ENCODE measurements around the gene CKMT2. TPM values are rescaled to one million over a fixed set of nuclear protein-coding genes. Genes with fewer than 3 reads are reported as not detected.

Gene CKMT2
- total and polyA plus RNA-seq, 2 donors: 0.33 to 1.7 TPM

GRCh38 chr5:81194633-81195334 lies 38.3 kb upstream of the CKMT2 start:
- Histone ChIP-seq H3K36me3 (ENCODE audit: control insufficient read depth in 2 of 2, insufficient read depth in 2 of 2, low read length in 1 of 2) (no peaks in the 10 kb centered on the region), H3K9me3 (ENCODE audit: control insufficient read depth in 2 of 2, insufficient read depth in 1 of 2, low read length in 1 of 2) (no peaks in the 10 kb centered on the region), H3K4me1 (ENCODE audit: control insufficient read depth in 2 of 2, insufficient read depth in 2 of 2, low read length in 2 of 2) (peaks cover 0 to 4% of the 10 kb centered on the region in 2 donors), H3K27ac (ENCODE audit: low read depth in 1 of 2, low read length in 1 of 2) (no peak overlapping the region), H3K27me3 (ENCODE audit: control insufficient read depth in 2 of 2, insufficient read depth in 1 of 2, low read length in 1 of 2) (peaks cover 0 to 5% of the 10 kb centered on the region in 2 donors), H3K4me3 (ENCODE audit: low read length in 2 of 2) (no peak overlapping the region)
- 31% methylated on average over 31 of the region's 31 CpGs for WGBS
- DNase-seq (ENCODE audit: low read depth in 6 of 9, low spot score in 9 of 9): peak; percentile 34 to 86 (median 63)

GRCh38 chr5:81195335-81195929 lies 37.7 kb upstream of the CKMT2 start:
- DNase-seq (ENCODE audit: low read depth in 6 of 9, low spot score in 9 of 9): no peak
- 81% methylated on average over 5 of the region's 5 CpGs for WGBS
- no peak overlapping the region for H3K27ac ChIP-seq (ENCODE audit: low read depth in 1 of 2, low read length in 1 of 2)
- no peaks in the 10 kb centered on the region for H3K36me3 ChIP-seq (ENCODE audit: control insufficient read depth in 2 of 2, insufficient read depth in 2 of 2, low read length in 1 of 2)
- H3K4me3 ChIP-seq (ENCODE audit: low read length in 2 of 2): no peak overlapping the region
- H3K9me3 ChIP-seq (ENCODE audit: control insufficient read depth in 2 of 2, insufficient read depth in 1 of 2, low read length in 1 of 2): no peaks in the 10 kb centered on the region
- H3K27me3 ChIP-seq (ENCODE audit: control insufficient read depth in 2 of 2, insufficient read depth in 1 of 2, low read length in 1 of 2): peaks cover 0 to 5% of the 10 kb centered on the region in 2 donors
- peaks cover 0 to 4% of the 10 kb centered on the region in 2 donors for H3K4me1 ChIP-seq (ENCODE audit: control insufficient read depth in 2 of 2, insufficient read depth in 2 of 2, low read length in 2 of 2)

- no peak for DNase-seq (ENCODE audit: low read depth in 6 of 9, low spot score in 9 of 9)
- Histone ChIP-seq H3K9me3 (ENCODE audit: control insufficient read depth in 2 of 2, insufficient read depth in 1 of 2, low read length in 1 of 2) (no peaks in the 10 kb centered on the region), H3K27ac (ENCODE audit: low read depth in 1 of 2, low read length in 1 of 2) (no peak overlapping the region), H3K4me1 (ENCODE audit: control insufficient read depth in 2 of 2, insufficient read depth in 2 of 2, low read length in 2 of 2) (no peaks in the 10 kb centered on the region), H3K27me3 (ENCODE audit: control insufficient read depth in 2 of 2, insufficient read depth in 1 of 2, low read length in 1 of 2) (no peaks in the 10 kb centered on the region), H3K36me3 (ENCODE audit: control insufficient read depth in 2 of 2, insufficient read depth in 2 of 2, low read length in 1 of 2) (no peaks in the 10 kb centered on the region), H3K4me3 (ENCODE audit: low read length in 2 of 2) (no peak overlapping the region)
- WGBS: 91% methylated on average over 2 of the region's 2 CpGs
Measured at GRCh38 chr5:81202655-81203054, 30.5 kb upstream of the CKMT2 start.

GRCh38 chr5:81203729-81204128 lies 29.4 kb upstream of the CKMT2 start:
- Histone ChIP-seq H3K36me3 (ENCODE audit: control insufficient read depth in 2 of 2, insufficient read depth in 2 of 2, low read length in 1 of 2) (no peaks in the 10 kb centered on the region), H3K27ac (ENCODE audit: low read depth in 1 of 2, low read length in 1 of 2) (no peak overlapping the region), H3K9me3 (ENCODE audit: control insufficient read depth in 2 of 2, insufficient read depth in 1 of 2, low read length in 1 of 2) (no peaks in the 10 kb centered on the region), H3K27me3 (ENCODE audit: control insufficient read depth in 2 of 2, insufficient read depth in 1 of 2, low read length in 1 of 2) (no peaks in the 10 kb centered on the region), H3K4me1 (ENCODE audit: control insufficient read depth in 2 of 2, insufficient read depth in 2 of 2, low read length in 2 of 2) (no peaks in the 10 kb centered on the region), H3K4me3 (ENCODE audit: low read length in 2 of 2) (no peak overlapping the region)
- no peak for DNase-seq (ENCODE audit: low read depth in 6 of 9, low spot score in 9 of 9)
- 96% methylated on average over 3 of the region's 3 CpGs for WGBS

GRCh38 chr5:81204205-81204604 lies 28.9 kb upstream of the CKMT2 start:
- Histone ChIP-seq H3K9me3 (ENCODE audit: control insufficient read depth in 2 of 2, insufficient read depth in 1 of 2, low read length in 1 of 2) (no peaks in the 10 kb centered on the region), H3K36me3 (ENCODE audit: control insufficient read depth in 2 of 2, insufficient read depth in 2 of 2, low read length in 1 of 2) (no peaks in the 10 kb centered on the region), H3K27ac (ENCODE audit: low read depth in 1 of 2, low read length in 1 of 2) (no peak overlapping the region), H3K4me1 (ENCODE audit: control insufficient read depth in 2 of 2, insufficient read depth in 2 of 2, low read length in 2 of 2) (no peaks in the 10 kb centered on the region), H3K27me3 (ENCODE audit: control insufficient read depth in 2 of 2, insufficient read depth in 1 of 2, low read length in 1 of 2) (no peaks in the 10 kb centered on the region), H3K4me3 (ENCODE audit: low read length in 2 of 2) (no peak overlapping the region)
- DNase-seq (ENCODE audit: low read depth in 6 of 9, low spot score in 9 of 9): no peak
- 97% methylated on average over 1 of the region's 1 CpG for WGBS

GRCh38 chr5:81205058-81205457 lies 28.1 kb upstream of the CKMT2 start:
- Histone ChIP-seq H3K4me3 (ENCODE audit: low read length in 2 of 2) (no peak overlapping the region), H3K9me3 (ENCODE audit: control insufficient read depth in 2 of 2, insufficient read depth in 1 of 2, low read length in 1 of 2) (no peaks in the 10 kb centered on the region), H3K27ac (ENCODE audit: low read depth in 1 of 2, low read length in 1 of 2) (no peak overlapping the region), H3K27me3 (ENCODE audit: control insufficient read depth in 2 of 2, insufficient read depth in 1 of 2, low read length in 1 of 2) (no peaks in the 10 kb centered on the region), H3K36me3 (ENCODE audit: control insufficient read depth in 2 of 2, insufficient read depth in 2 of 2, low read length in 1 of 2) (no peaks in the 10 kb centered on the region), H3K4me1 (ENCODE audit: control insufficient read depth in 2 of 2, insufficient read depth in 2 of 2, low read length in 2 of 2) (no peaks in the 10 kb centered on the region)
- no peak for DNase-seq (ENCODE audit: low read depth in 6 of 9, low spot score in 9 of 9)
- 74% methylated on average over 4 of the region's 4 CpGs for WGBS

- H3K4me1 ChIP-seq (ENCODE audit: control insufficient read depth in 2 of 2, insufficient read depth in 2 of 2, low read length in 2 of 2): no peaks in the 10 kb centered on the region
- 92% methylated on average over 5 of the region's 5 CpGs for WGBS
- H3K36me3 ChIP-seq (ENCODE audit: control insufficient read depth in 2 of 2, insufficient read depth in 2 of 2, low read length in 1 of 2): no peaks in the 10 kb centered on the region
- H3K4me3 ChIP-seq (ENCODE audit: low read length in 2 of 2): no peak overlapping the region
- H3K27ac ChIP-seq (ENCODE audit: low read depth in 1 of 2, low read length in 1 of 2): no peak overlapping the region
- peak in 2 of 9 donors; percentile 15 to 18 for DNase-seq (ENCODE audit: low read depth in 6 of 9, low spot score in 9 of 9)
- no peaks in the 10 kb centered on the region for H3K9me3 ChIP-seq (ENCODE audit: control insufficient read depth in 2 of 2, insufficient read depth in 1 of 2, low read length in 1 of 2)
- no peaks in the 10 kb centered on the region for H3K27me3 ChIP-seq (ENCODE audit: control insufficient read depth in 2 of 2, insufficient read depth in 1 of 2, low read length in 1 of 2)
Measured at GRCh38 chr5:81207009-81207408, 26.1 kb upstream of the CKMT2 start.

- Histone ChIP-seq H3K4me1 (ENCODE audit: control insufficient read depth in 2 of 2, insufficient read depth in 2 of 2, low read length in 2 of 2) (no peaks in the 10 kb centered on the region), H3K36me3 (ENCODE audit: control insufficient read depth in 2 of 2, insufficient read depth in 2 of 2, low read length in 1 of 2) (no peaks in the 10 kb centered on the region), H3K27me3 (ENCODE audit: control insufficient read depth in 2 of 2, insufficient read depth in 1 of 2, low read length in 1 of 2) (no peaks in the 10 kb centered on the region), H3K9me3 (ENCODE audit: control insufficient read depth in 2 of 2, insufficient read depth in 1 of 2, low read length in 1 of 2) (no peaks in the 10 kb centered on the region), H3K27ac (ENCODE audit: low read depth in 1 of 2, low read length in 1 of 2) (no peak overlapping the region), H3K4me3 (ENCODE audit: low read length in 2 of 2) (no peak overlapping the region)
- WGBS: 95% methylated on average over 4 of the region's 4 CpGs
- DNase-seq (ENCODE audit: low read depth in 6 of 9, low spot score in 9 of 9): no peak
Measured at GRCh38 chr5:81208904-81209303, 24.2 kb upstream of the CKMT2 start.

GRCh38 chr5:81209386-81209785 lies 23.7 kb upstream of the CKMT2 start:
- Histone ChIP-seq H3K4me1 (ENCODE audit: control insufficient read depth in 2 of 2, insufficient read depth in 2 of 2, low read length in 2 of 2) (no peaks in the 10 kb centered on the region), H3K36me3 (ENCODE audit: control insufficient read depth in 2 of 2, insufficient read depth in 2 of 2, low read length in 1 of 2) (no peaks in the 10 kb centered on the region), H3K4me3 (ENCODE audit: low read length in 2 of 2) (no peak overlapping the region), H3K9me3 (ENCODE audit: control insufficient read depth in 2 of 2, insufficient read depth in 1 of 2, low read length in 1 of 2) (no peaks in the 10 kb centered on the region), H3K27ac (ENCODE audit: low read depth in 1 of 2, low read length in 1 of 2) (no peak overlapping the region), H3K27me3 (ENCODE audit: control insufficient read depth in 2 of 2, insufficient read depth in 1 of 2, low read length in 1 of 2) (no peaks in the 10 kb centered on the region)
- DNase-seq (ENCODE audit: low read depth in 6 of 9, low spot score in 9 of 9): no peak
- WGBS: 98% methylated on average over 5 of the region's 5 CpGs
